Heart left ventricle (tissue), 16 donors: ENCODE results near the gene CABLES2. TPM values are rescaled to one million over a fixed set of nuclear protein-coding genes. Genes with fewer than 3 reads are reported as not detected.

ENCODE experiments used
- ATAC-seq, 4 donors: fragments of 200-7000 bp; cut with Tn5 transposase; one replicate each; pipeline ENCODE4 v1.9.1; 2020 to 2022; ENCODE audit warnings: moderate library complexity in 4 of 4, mild to moderate bottlenecking in 3 of 4, moderate number of reproducible peaks in 1 of 4
- DNase-seq, 5 donors: peaks; one replicate each; pipeline ENCODE4 v3.0.0-alpha.2; 2020
- H3K27ac ChIP-seq, 12 donors: fragments of 200-600 bp; sonication (generic) in 4 of 12; one replicate each; pipeline versions ENCODE4 v1.5.0 to v1.8.0; 2016 to 2022; ENCODE audit warnings: mild to moderate bottlenecking in 2 of 12
- H3K27me3 ChIP-seq, 9 donors: fragments of 200-600 bp; sonication (generic) in 2 of 9; one replicate each; pipeline versions ENCODE4 v1.5.1 to v1.8.0; 2016 to 2022; ENCODE audit warnings: mild to moderate bottlenecking in 3 of 9
- H3K36me3 ChIP-seq, 9 donors: fragments of 200-600 bp; sonication (generic) in 2 of 9; one replicate each; pipeline versions ENCODE4 v1.5.0 to v1.8.0; 2018 to 2022; ENCODE audit warnings: mild to moderate bottlenecking in 2 of 9
- H3K4me1 ChIP-seq, 12 donors: fragments of 200-600 bp; sonication (generic) in 4 of 12; one replicate each; pipeline versions ENCODE4 v1.5.0 to v1.8.0; 2016 to 2022; ENCODE audit warnings: mild to moderate bottlenecking in 3 of 12
- H3K4me3 ChIP-seq, 12 donors: fragments of 200-600 bp; sonication (generic) in 4 of 12; one replicate each; pipeline versions ENCODE4 v1.5.0 to v1.8.0; 2017 to 2022; ENCODE audit warnings: mild to moderate bottlenecking in 9 of 12, moderate library complexity in 4 of 12
- H3K9me3 ChIP-seq, 12 donors: fragments of 200-600 bp; sonication (generic) in 4 of 12; one replicate each; pipeline versions ENCODE4 v1.5.0 to v1.8.0; 2016 to 2022; ENCODE audit warnings: mild to moderate bottlenecking in 1 of 12
- CTCF ChIP-seq, 12 donors: fragments of 200-600 bp; sonication (generic) in 4 of 12; IDR thresholded peaks; one replicate each; pipeline versions ENCODE4 v1.5.0 to v1.8.0; 2018 to 2022; ENCODE audit warnings: antibody characterized with exemption in 12 of 12, mild to moderate bottlenecking in 5 of 12
- POLR2A ChIP-seq, 2 donors: fragments of 450-650 bp; IDR thresholded peaks; one replicate each; pipeline ENCODE4 v1.6.1; 2017; ENCODE audit warnings: antibody characterized with exemption in 2 of 2, mild to moderate bottlenecking in 2 of 2, moderate library complexity in 2 of 2
- whole genome bisulfite sequencing, 4 donors: extraction: QIAGEN DNeasy Blood & Tissue Kit in 2 of 4; methylation state at CpG; one replicate each; pipeline versions ENCODE4 v1.1.5 to v1.1.7; 2013 to 2018; 5-methylcytosine and 5-hydroxymethylcytosine counted together
- intact Hi-C, 10 donors: fragments of 100-400 bp; cut with DNase I; formaldehyde crosslinking; loops; one replicate each; pipeline versions ENCODE4 v1.11.1 to v1.14.2; 2022
- polyA plus RNA-seq, 2 donors: library from polyadenylated mRNA; stranded (reverse); fragments of 200-250 nt; gene quantifications; one replicate each; pipeline ENCODE4 v1.2.3, GENCODE V29; 2013
- total RNA-seq, 9 donors: library from RNA; depleted of rRNA in 2 of 9; stranded (reverse); fragments of >200 nt in 2 of 9; fragmentation: NEBNext Ultra II Directional in 3 of 9; extraction: Animal tissue kit (Norgen Biotek cat#: 25700) in 3 of 9; gene quantifications; one replicate each; pipeline versions ENCODE4 v1.1.0 to v1.2.4, GENCODE V29; 2016 to 2023
- donor health status: ischemic (EF 13 %, LVEDD 7.1; RV severe dilation, severe dysfunction).
- donor health status: healthy with polysubstance abuse.
- donor health status: DM: no; HTN: yes; CAD: no.
- donor health status: DM: no; HTN: no; CAD: no.
- donor health status: ischemic (EF 25% LVEDD 6.9; RV normal size, moderate dysfunction).
- donor health status: ischemic (EF 25% LVEDD 5.7; RV mildly dilated, moderate dysfunction).
- donor health status: healthy.
- donor health status: DM: yes; HTN: yes; CAD: no.
- donor health status: ischemic (EF 35%, LVEDD 5.7; RV mildly dilated, moderate dysfunction).
- donor health status: nonischemic (EF 11% LVEDD 7.7; RV severe dilation, severe dysfunction).
- donor health status: DM: yes; HTN: yes; CAD: no.
- donor health status: PGD.
- donor health status: ischemic (EF 29% LVEDD 5.4; RV normal size, mild dysfunction).
- donor health status: nonischemic (EF 23%, LVEDD 6.1; RV moderate dilation, normal function).

Gene CABLES2
- total and polyA plus RNA-seq, 11 donors: 2.9 to 12.0 (median 8.8) TPM

GRCh38 chr20:62390317-62391164 lies 16.5 kb downstream of the CABLES2 start:
- no peak for DNase-seq
- 83 to 85% (median 84%) methylated on average over 29 of the region's 29 CpGs for WGBS, 4 donors
- H3K4me1 ChIP-seq: peaks cover 5 to 22% (median 17%) of the 10 kb centered on the region in 12 donors
- H3K36me3 ChIP-seq: peaks cover 0 to 61% (median 46%) of the 10 kb centered on the region in 9 donors
- no peak overlapping the region for H3K27ac ChIP-seq
- no peaks in the 10 kb centered on the region for H3K27me3 ChIP-seq
- intact Hi-C loops: no loop called here
- no peak overlapping the region for H3K4me3 ChIP-seq
- H3K9me3 ChIP-seq: no peaks in the 10 kb centered on the region
- no peak for ATAC-seq
- TF ChIP-seq POLR2A (IDR thresholded peaks at IDR 0.05): no peak
- TF ChIP-seq CTCF (IDR thresholded peaks at IDR 0.05): no peak

- ATAC-seq: no peak
Observed at GRCh38 chr20:62389601-62390087, 17.4 kb downstream of the CABLES2 start.

GRCh38 chr20:62388839-62389600 lies 18.1 kb downstream of the CABLES2 start:
- intact Hi-C loops: loop anchor here in 8 of 10 donors (5.0 to 10.0 kb wide), 8 partner anchors 42 to 374 kb away; partner anchors contain the start of genes MTG2 (in 2 of the 8), PSMA7 (in 2 of the 8) and SS18L1 (in 2 of the 8)
- ATAC-seq (no peak), DNase-seq (no peak)
- Histone ChIP-seq H3K4me3 (no peak overlapping the region), H3K36me3 (peaks cover 0 to 52% (median 44%) of the 10 kb centered on the region in 9 donors), H3K27ac (no peak overlapping the region), H3K4me1 (peaks cover 6 to 28% (median 21%) of the 10 kb centered on the region in 12 donors), H3K9me3 (no peaks in the 10 kb centered on the region), H3K27me3 (no peaks in the 10 kb centered on the region)
- TF ChIP-seq POLR2A (IDR thresholded peaks at IDR 0.05) (no peak), CTCF (IDR thresholded peaks at IDR 0.05) (no peak)
- 83 to 86% (median 85%) methylated on average over 11 of the region's 11 CpGs for WGBS, 4 donors

More at GRCh38 chr20:62389601-62390087, 17.4 kb downstream of the CABLES2 start:
- no peaks in the 10 kb centered on the region for H3K9me3 ChIP-seq
- TF ChIP-seq POLR2A (IDR thresholded peaks at IDR 0.05) (no peak), CTCF (IDR thresholded peaks at IDR 0.05) (no peak)
- intact Hi-C loops: loop anchor here in 8 of 10 donors (5.0 to 10.0 kb wide), 8 partner anchors 42 to 375 kb away; partner anchors contain the start of genes MTG2 (in 2 of the 8), PSMA7 (in 2 of the 8) and SS18L1 (in 2 of the 8)
- H3K27me3 ChIP-seq: no peaks in the 10 kb centered on the region
- DNase-seq: no peak
- H3K4me1 ChIP-seq: peaks cover 6 to 28% (median 21%) of the 10 kb centered on the region in 12 donors
- no peak overlapping the region for H3K27ac ChIP-seq
- no peak overlapping the region for H3K4me3 ChIP-seq
- peaks cover 0 to 58% (median 46%) of the 10 kb centered on the region in 9 donors for H3K36me3 ChIP-seq
- WGBS, 4 donors: 78 to 88% (median 81%) methylated on average over 5 of the region's 5 CpGs
